HEK293T (cell line): Measurements from ENCODE around the gene MAPK1.
"Not testable (repeated sequence)": the region's sequence is repeated elsewhere in the genome, so short reads cannot be mapped to it uniquely, and the experiment has no call there.

Experiments used
- CTCF ChIA-PET: fragments of 350-600 bp; formaldehyde crosslinking; extraction: SDS; loops from one replicate; lab custom pipeline; 2021; ENCODE audit warnings: antibody characterized with exemption, inconsistent platforms; lab: Yijun Ruan, JAX
- POLR2A ChIA-PET: fragments of 350-600 bp; formaldehyde crosslinking; extraction: SDS; loops from one replicate; lab custom pipeline; 2020; ENCODE audit warnings: antibody characterized with exemption, inconsistent platforms; lab: Yijun Ruan, JAX
- DNase-seq: peaks from one replicate; pipeline ENCODE4 v3.0.0; 2012; ENCODE audit warnings: mixed read lengths; ENCODE audit errors: extremely low spot score
- ARNT ChIP-seq: fragments of 450-650 bp; IDR thresholded peaks from 2 replicates; pipeline ENCODE4 v1.6.1; 2017; ENCODE audit warnings: mild to moderate bottlenecking
- BHLHE40 ChIP-seq: fragments of 450-650 bp; IDR thresholded peaks from 2 replicates; pipeline ENCODE4 v1.6.1; 2016; ENCODE audit warnings: mild to moderate bottlenecking, moderate library complexity, borderline replicate concordance
- CTBP1 ChIP-seq: fragments of 450-650 bp; IDR thresholded peaks from 2 replicates; pipeline ENCODE4 v1.6.1; 2016; ENCODE audit warnings: borderline replicate concordance
- ELF4 ChIP-seq: fragments of 450-650 bp; IDR thresholded peaks from 2 replicates; pipeline ENCODE4 v1.6.1; 2017; ENCODE audit warnings: antibody characterized with exemption
- FOXA1 ChIP-seq: fragments of 450-650 bp; IDR thresholded peaks from 2 replicates; pipeline ENCODE4 v1.6.1; 2016; ENCODE audit warnings: mild to moderate bottlenecking
- FOXK2 ChIP-seq: fragments of 450-650 bp; IDR thresholded peaks from 2 replicates; pipeline ENCODE4 v1.6.1; 2016; ENCODE audit warnings: mild to moderate bottlenecking
- FOXM1 ChIP-seq: fragments of 450-650 bp; IDR thresholded peaks from 2 replicates; pipeline ENCODE4 v1.6.1; 2017; ENCODE audit warnings: mild to moderate bottlenecking, borderline replicate concordance
- HDGF ChIP-seq: fragments of 450-650 bp; IDR thresholded peaks from 2 replicates; pipeline ENCODE4 v1.6.1; 2017; ENCODE audit warnings: antibody characterized with exemption, borderline replicate concordance
- L3MBTL2 ChIP-seq: fragments of 450-650 bp; conservative IDR thresholded peaks from 2 replicates; pipeline ENCODE4 v1.6.1; 2016; ENCODE audit warnings: mild to moderate bottlenecking
- LEF1 ChIP-seq: fragments of 450-650 bp; IDR thresholded peaks from 2 replicates; pipeline ENCODE4 v1.6.1; 2017; ENCODE audit warnings: mild to moderate bottlenecking, borderline replicate concordance
- NFRKB ChIP-seq: fragments of 450-650 bp; IDR thresholded peaks from 2 replicates; pipeline ENCODE4 v1.6.1; 2016; ENCODE audit warnings: mild to moderate bottlenecking, moderate library complexity
- SP1 ChIP-seq: fragments of 450-650 bp; IDR thresholded peaks from 2 replicates; pipeline ENCODE4 v1.6.1; 2017
- SUZ12 ChIP-seq: fragments of 450-650 bp; IDR thresholded peaks from 2 replicates; pipeline ENCODE4 v1.6.1; 2016; ENCODE audit warnings: mild to moderate bottlenecking
- TARDBP ChIP-seq: fragments of 450-650 bp; IDR thresholded peaks from 2 replicates; pipeline ENCODE4 v1.6.1; 2016
- ZNF384 ChIP-seq: fragments of 450-650 bp; IDR thresholded peaks from 2 replicates; pipeline ENCODE4 v1.6.1; 2016
- TF ChIP-seq, protein P1 (sequence below): fragments of 450-650 bp; IDR thresholded peaks from 2 replicates; pipeline ENCODE4 v1.6.1; 2016

The MAPK1 gene

DNA sequence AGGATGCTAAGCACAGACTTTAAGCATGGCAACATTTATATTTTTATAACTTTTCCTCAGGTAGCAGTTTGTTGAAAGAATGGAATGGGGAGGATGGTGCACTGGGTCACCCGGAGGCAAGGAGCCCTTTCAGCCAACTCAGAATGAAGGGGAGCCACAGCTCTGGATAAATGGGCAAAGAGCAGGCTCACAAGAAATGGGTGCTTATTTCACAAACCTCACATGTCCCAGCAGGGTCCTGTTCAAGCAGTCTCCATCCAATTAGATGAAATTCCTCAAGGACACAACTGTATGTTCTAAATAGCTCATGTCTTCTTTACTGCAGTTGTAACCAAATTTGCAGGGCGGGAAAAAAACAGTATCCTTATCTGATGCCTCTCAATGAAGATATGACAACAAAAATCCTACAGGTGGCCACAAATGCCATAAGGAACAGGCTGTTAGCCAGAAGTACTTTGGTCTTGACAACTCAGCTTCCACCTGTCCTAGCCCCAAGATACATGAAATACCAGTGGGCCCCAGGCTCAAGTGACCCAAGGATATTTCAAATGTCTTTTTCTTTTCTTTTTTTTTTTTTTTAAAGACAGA, 48.2 kb downstream of the MAPK1 start:
- TF ChIP-seq L3MBTL2 = no peak
- ChIA-PET POLR2A (no interaction called here), CTCF (no interaction called here)
- DNase-seq = no peak

DNA sequence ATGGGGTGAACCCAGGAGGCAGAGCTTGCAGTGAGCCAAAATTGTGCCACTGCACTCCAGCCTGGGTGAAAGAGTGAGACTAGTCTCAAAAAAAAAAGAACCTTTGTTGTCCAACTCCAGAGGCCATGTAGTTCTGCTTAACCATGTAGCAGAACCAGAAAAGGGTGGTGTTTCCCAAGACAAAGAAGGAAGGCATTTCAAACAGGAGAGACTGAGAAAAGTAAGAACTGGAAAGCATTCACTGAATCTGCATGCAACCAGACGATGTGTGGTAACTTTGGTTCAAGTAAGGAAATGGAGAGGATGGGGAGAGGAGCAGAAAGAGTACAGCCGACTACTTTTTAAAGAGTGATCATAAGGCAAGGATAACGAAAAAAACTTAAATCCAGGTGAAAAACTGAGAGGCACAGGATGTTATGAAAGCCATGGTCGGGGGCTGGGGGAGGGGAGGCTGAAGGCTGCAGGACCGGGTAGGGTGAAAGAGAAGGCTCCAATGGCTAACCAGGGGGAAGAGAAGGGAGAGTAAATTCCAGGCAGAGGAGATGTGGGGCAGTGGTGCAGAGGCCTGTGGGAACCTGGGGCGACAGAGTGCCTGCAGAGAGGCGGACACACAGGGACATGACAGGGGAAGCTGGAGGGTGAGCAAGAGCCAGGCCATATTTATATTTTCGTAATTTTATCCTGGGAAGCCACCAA, 48.8 kb downstream of the MAPK1 start:
- CTCF ChIA-PET = no interaction called here

DNA sequence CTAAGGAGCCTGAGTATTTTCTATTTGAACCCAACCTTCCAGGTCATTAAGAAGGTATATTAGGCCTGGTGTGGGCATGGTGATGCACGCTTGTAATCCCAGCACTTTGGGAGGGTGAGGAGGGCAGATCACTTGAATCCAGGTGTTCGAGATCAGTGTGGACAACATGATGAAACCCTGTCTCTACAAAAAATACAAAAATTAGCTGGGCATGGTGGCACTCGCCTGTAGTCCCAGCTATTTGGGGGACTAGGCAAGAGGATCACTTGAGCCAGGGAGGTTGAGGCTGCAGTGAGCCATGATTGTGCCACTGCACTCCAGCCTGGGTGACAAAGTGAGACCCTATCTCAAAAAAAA, 50.0 kb downstream of the MAPK1 start:
- CTCF ChIA-PET, DNase-seq: not testable (repeated sequence)
- POLR2A ChIA-PET = interaction anchor here (0.6 kb wide), 1 partner anchor 32 kb away, joined by 3 read pairs; no protein-coding TSS in a partner anchor

More for the DNA sequence above, 48.8 kb downstream of the MAPK1 start:
- TF ChIP-seq TARDBP = no peak
- no peak for TF ChIP-seq L3MBTL2
- TF ChIP-seq BHLHE40 = no peak
- TF ChIP-seq CTBP1 = no peak
- TF ChIP-seq FOXK2 = no peak
- TF ChIP-seq SUZ12 = no peak
- no peak for TF ChIP-seq NFRKB
- POLR2A ChIA-PET = no interaction called here
- no peak for DNase-seq

GRCh38 chr22:21816787-21817496, 50.5 kb downstream of the MAPK1 start:
- CTCF ChIA-PET = no interaction called here
- TF ChIP-seq BHLHE40 = no peak
- TF ChIP-seq FOXA1 = no peak
- TF ChIP-seq FOXM1 = no peak
- TF ChIP-seq LEF1 = no peak
- no peak for TF ChIP-seq L3MBTL2
- no peak for TF ChIP-seq FOXK2
- no peak for TF ChIP-seq NFRKB
- TF ChIP-seq HDGF = no peak
- TF ChIP-seq, protein P1, sequence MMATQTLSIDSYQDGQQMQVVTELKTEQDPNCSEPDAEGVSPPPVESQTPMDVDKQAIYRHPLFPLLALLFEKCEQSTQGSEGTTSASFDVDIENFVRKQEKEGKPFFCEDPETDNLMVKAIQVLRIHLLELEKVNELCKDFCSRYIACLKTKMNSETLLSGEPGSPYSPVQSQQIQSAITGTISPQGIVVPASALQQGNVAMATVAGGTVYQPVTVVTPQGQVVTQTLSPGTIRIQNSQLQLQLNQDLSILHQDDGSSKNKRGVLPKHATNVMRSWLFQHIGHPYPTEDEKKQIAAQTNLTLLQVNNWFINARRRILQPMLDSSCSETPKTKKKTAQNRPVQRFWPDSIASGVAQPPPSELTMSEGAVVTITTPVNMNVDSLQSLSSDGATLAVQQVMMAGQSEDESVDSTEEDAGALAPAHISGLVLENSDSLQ = no peak
- TF ChIP-seq ZNF384 = no peak
- no peak for TF ChIP-seq TARDBP
- TF ChIP-seq ELF4 = no peak
- POLR2A ChIA-PET = interaction anchor here (0.6 kb wide), 1 partner anchor 32 kb away, joined by 3 read pairs; no protein-coding TSS in a partner anchor
- no peak for DNase-seq

- ChIA-PET CTCF (no interaction called here), POLR2A (no interaction called here)
- TF ChIP-seq ELF4 (no peak), L3MBTL2 (no peak), FOXM1 (no peak), LEF1 (no peak), CTBP1 (no peak)
- TF ChIP-seq, protein P1 = no peak
- DNase-seq = no peak
Measured at GRCh38 chr22:21816472-21816786, 51.0 kb downstream of the MAPK1 start.

DNA sequence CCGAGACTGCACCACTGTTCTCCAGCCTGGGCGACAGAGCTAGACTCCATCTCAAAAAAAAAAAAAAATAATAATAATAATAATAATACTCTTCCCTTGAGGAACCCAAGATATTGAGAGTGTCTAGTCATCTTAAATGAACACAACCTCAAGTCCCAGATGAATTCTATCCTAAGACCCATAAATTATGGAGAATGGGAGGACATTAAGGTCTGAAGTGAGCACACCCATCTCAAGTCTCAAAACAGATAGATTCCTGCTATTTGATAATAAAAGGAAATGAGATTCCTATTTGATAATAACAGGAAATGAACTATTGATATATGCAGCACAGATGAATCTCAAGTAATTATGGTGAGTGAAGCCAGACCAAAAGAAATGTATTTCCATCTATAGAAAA, 51.5 kb downstream of the MAPK1 start:
- TF ChIP-seq ELF4 (no peak), NFRKB (no peak), L3MBTL2 (no peak), FOXM1 (no peak), BHLHE40 (no peak), SP1 (no peak), FOXA1 (no peak), ZNF384 (no peak), LEF1 (no peak), HDGF (no peak), TARDBP (no peak), CTBP1 (no peak), SUZ12 (no peak), FOXK2 (no peak), ARNT (no peak)
- TF ChIP-seq, protein P1 = no peak
- ChIA-PET POLR2A (no interaction called here), CTCF (no interaction called here)
- no peak for DNase-seq
